Activated CD8-positive, alpha-beta memory T cell treated with anti-CD3 and anti-CD28 coated beads, Interleukin-2, amount 10 ng/mL, durations not matched to agents 7 days and 5 days (primary cell): Measurements from ENCODE around the gene TBATA. TPM values are rescaled to one million over a fixed set of nuclear protein-coding genes. Genes with fewer than 3 reads are reported as not detected.

Experiments
- ATAC-seq: fragments of 150-1000 bp; cut with Tn5 transposase; one replicate; pipeline ENCODE4 v1.10.0; 2021; ENCODE audit warnings: moderate library complexity
- CTCF ChIA-PET: fragments of 350-600 bp; sonication (Branson Sonifier 250); formaldehyde crosslinking; loops from one replicate; lab custom pipeline; 2021; ENCODE audit warnings: antibody characterized with exemption; lab: Charles Lee
- DNase-seq: peaks from one replicate; pipeline ENCODE4 v3.0.0-alpha.2; 2020
- H3K27ac Mint-ChIP-seq: one replicate; pipeline ENCODE4 v1.8.0; 2021; ENCODE audit warnings: mild to moderate bottlenecking, mixed read lengths
- H3K27me3 Mint-ChIP-seq: one replicate; pipeline ENCODE4 v1.8.0; 2021; ENCODE audit warnings: mixed read lengths
- H3K36me3 Mint-ChIP-seq: one replicate; pipeline ENCODE4 v1.8.0; 2021; ENCODE audit warnings: mild to moderate bottlenecking, mixed read lengths
- H3K4me1 Mint-ChIP-seq: one replicate; pipeline ENCODE4 v1.8.0; 2021; ENCODE audit warnings: mixed read lengths
- H3K4me3 Mint-ChIP-seq: one replicate; pipeline ENCODE4 v1.8.0; 2021; ENCODE audit warnings: mild to moderate bottlenecking, moderate library complexity, mixed read lengths
- H3K9me3 Mint-ChIP-seq: one replicate; pipeline ENCODE4 v1.8.0; 2022; ENCODE audit warnings: low read depth, mixed read lengths
- total RNA-seq, 2 experiments: library from RNA; stranded (reverse); gene quantifications; one replicate each; pipeline ENCODE4 v1.2.3, GENCODE V29; 2021

The TBATA gene
- total RNA-seq, 2 experiments from 2014 or later, result not detected

DNA sequence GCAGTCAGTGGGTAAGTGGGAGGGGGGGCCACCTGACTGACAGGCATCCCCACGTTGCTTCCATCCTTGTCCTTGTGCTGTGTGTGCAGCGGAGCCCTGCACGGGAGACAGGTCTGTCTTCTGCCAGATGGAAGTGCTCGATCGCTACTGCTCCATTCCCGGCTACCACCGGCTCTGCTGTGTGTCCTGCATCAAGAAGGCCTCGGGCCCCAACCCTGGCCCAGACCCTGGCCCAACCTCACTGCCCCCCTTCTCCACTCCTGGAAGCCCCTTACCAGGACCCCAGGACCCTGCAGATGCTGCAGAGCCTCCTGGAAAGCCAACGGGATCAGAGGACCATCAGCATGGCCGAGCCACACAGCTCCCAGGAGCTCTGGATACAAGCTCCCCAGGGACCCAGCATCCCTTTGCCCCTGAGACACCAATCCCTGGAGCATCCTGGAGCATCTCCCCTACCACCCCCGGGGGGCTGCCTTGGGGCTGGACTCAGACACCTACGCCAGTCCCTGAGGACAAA lies 24.8 kb downstream of the TBATA start:
- no peak for ATAC-seq
- CTCF ChIA-PET, result interaction anchor here (0.9 to 8.0 kb wide), 10 partner anchors 14 to 345 kb away, joined by 3 to 86 read pairs (median 6); partner anchors contain the start of gene SGPL1

DNA sequence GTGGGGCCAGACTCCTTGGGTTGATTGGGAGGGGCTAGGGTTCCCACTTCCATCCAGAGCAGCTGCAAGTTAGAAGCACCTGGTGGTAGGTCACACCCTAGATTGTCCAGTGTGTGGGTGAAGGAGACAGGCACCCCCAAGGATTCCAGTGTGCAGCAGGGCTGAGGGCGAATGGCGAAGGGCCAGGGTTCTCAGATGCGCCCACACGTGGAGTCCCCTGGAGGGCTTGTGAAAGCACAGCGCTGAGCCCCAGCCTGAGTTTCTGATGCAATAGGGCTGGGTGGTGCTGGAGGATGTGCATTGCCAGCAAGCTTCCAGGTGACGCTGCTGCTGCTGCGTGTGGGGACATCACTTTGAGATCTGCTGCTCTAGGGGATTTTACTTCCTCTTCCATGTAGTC lies 25.4 kb downstream of the TBATA start:
- Mint-ChIP-seq H3K36me3 (no peaks in the 10 kb centered on the region), H3K4me3 (no peak overlapping the region), H3K4me1 (peaks cover 13% of the 10 kb centered on the region), H3K9me3 (no peaks in the 10 kb centered on the region), H3K27me3 (peaks cover 5% of the 10 kb centered on the region), H3K27ac (no peak overlapping the region)
- ATAC-seq, result no peak
- DNase-seq, result no peak
- CTCF ChIA-PET, result interaction anchor here (1.0 to 8.0 kb wide), 18 partner anchors 12 to 344 kb away, joined by 3 to 86 read pairs (median 7); partner anchors contain the start of gene SGPL1

More for the DNA sequence above, 24.8 kb downstream of the TBATA start:
- Mint-ChIP-seq H3K4me3 (no peak overlapping the region), H3K27me3 (peaks cover 4% of the 10 kb centered on the region), H3K9me3 (peaks cover 2% of the 10 kb centered on the region), H3K36me3 (peaks cover 2% of the 10 kb centered on the region), H3K4me1 (peaks cover 13% of the 10 kb centered on the region), H3K27ac (no peak overlapping the region)
- no peak for DNase-seq

DNA sequence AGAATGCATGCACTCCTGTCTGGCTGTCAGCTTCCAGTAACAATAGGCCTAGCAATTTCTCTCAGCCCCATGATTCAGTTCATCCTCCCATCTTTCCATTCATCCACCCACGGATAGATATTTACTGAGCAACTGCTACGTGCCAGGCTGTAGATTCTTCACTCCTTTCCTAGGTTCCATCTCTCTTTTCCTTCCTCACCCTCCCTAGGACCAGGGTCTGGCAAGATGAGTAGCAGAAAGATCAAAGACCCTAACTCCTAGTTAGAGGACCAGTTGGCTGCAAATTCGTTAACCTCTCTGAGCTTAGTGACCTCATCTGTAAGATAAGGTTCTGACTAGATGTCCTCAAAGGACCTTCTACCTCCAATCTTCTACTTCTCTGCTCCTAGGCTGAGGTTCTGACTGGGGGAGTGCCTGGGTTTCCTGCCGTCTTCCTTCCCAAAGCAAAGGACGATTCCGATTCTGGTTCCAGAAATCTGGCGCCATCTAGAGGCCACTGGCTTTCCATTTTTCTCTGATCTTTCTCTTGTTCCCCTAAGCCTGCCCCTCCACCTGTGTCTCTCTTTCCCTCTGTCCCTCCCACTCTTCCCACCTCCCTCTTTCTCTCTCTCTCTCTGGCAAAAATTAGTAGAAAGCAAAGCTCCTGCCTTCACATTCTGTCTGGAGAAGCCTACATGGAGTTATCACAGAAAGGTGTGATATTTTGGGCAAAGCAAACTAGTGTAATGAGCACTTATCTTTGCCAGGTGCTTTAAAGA lies 26.2 kb downstream of the TBATA start:
- Mint-ChIP-seq H3K27ac (peak overlapping the region; percentile 41), H3K4me1 (peaks cover 13% of the 10 kb centered on the region), H3K27me3 (peaks cover 9% of the 10 kb centered on the region), H3K4me3 (no peak overlapping the region), H3K36me3 (no peaks in the 10 kb centered on the region), H3K9me3 (no peaks in the 10 kb centered on the region)
- peak; percentile 78 for DNase-seq
- ATAC-seq, result peak; percentile 77
- CTCF ChIA-PET, result interaction anchor here (0.6 to 8.0 kb wide), 36 partner anchors 9 to 562 kb away, joined by 3 to 86 read pairs (median 4); partner anchors contain the start of genes PRF1 and SGPL1

DNA sequence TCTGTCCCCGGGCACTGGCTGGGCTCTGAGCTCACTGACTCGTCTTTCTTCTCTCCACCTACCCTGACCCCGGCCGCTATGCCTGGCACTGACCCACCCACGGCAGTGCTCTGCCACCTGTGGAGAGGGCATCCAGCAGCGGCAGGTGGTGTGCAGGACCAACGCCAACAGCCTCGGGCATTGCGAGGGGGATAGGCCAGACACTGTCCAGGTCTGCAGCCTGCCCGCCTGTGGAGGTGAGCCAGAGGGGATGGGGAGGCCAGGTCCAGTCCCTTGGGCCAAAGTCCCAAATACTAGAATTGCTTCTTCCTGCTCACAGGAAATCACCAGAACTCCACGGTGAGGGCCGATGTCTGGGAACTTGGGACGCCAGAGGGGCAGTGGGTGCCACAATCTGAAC lies 27.3 kb downstream of the TBATA start:
- CTCF ChIA-PET, result interaction anchor here (1.2 to 8.0 kb wide), 12 partner anchors 10 to 326 kb away, joined by 3 to 86 read pairs (median 8); partner anchors contain the start of gene PRF1
- H3K9me3 Mint-ChIP-seq, result no peaks in the 10 kb centered on the region
- H3K36me3 Mint-ChIP-seq, result no peaks in the 10 kb centered on the region
- peaks cover 9% of the 10 kb centered on the region for H3K27me3 Mint-ChIP-seq
- H3K4me1 Mint-ChIP-seq, result peaks cover 12% of the 10 kb centered on the region
- no peak for DNase-seq
- ATAC-seq, result no peak
- no peak overlapping the region for H3K4me3 Mint-ChIP-seq
- H3K27ac Mint-ChIP-seq, result no peak overlapping the region

DNA sequence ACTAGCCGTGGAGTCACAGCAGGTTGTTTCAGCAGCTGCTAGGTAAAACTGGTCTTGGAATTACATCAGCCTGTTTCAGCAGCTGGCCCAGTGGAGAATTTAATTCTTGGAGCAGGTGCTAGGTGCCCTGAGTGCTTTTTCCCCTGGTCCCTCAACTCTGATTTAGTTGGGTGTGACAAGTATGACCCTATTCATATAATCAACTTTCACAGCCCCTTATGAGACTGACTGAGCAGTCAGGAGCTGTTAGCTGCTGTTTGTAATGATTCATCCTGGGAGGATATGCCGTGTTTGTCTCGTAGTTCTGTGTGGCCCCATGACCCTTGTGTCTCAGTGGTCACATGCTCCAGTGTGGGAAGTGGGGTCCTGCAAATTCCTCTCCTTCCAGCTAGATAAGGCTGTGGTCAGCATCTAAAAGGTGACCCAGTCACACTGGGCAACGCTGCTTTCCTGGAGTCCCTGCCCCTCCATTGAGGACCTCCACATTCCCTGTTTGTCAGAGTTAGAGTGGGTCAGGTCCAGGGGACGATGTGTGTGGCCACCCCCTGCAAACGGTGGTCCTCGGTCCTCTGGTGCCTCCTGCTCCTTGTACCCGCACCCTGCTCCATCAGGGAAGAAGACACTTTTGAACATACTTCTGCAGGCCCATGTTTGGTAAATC lies 28.3 kb downstream of the TBATA start:
- Mint-ChIP-seq H3K4me3 (no peak overlapping the region), H3K9me3 (no peaks in the 10 kb centered on the region), H3K4me1 (peaks cover 12% of the 10 kb centered on the region), H3K27ac (no peak overlapping the region), H3K36me3 (no peaks in the 10 kb centered on the region), H3K27me3 (peaks cover 9% of the 10 kb centered on the region)
- ATAC-seq, result no peak
- CTCF ChIA-PET, result interaction anchor here (1.2 to 8.0 kb wide), 3 partner anchors 25 to 205 kb away, joined by 3 to 86 read pairs (median 22); no protein-coding TSS in a partner anchor
- no peak for DNase-seq

DNA sequence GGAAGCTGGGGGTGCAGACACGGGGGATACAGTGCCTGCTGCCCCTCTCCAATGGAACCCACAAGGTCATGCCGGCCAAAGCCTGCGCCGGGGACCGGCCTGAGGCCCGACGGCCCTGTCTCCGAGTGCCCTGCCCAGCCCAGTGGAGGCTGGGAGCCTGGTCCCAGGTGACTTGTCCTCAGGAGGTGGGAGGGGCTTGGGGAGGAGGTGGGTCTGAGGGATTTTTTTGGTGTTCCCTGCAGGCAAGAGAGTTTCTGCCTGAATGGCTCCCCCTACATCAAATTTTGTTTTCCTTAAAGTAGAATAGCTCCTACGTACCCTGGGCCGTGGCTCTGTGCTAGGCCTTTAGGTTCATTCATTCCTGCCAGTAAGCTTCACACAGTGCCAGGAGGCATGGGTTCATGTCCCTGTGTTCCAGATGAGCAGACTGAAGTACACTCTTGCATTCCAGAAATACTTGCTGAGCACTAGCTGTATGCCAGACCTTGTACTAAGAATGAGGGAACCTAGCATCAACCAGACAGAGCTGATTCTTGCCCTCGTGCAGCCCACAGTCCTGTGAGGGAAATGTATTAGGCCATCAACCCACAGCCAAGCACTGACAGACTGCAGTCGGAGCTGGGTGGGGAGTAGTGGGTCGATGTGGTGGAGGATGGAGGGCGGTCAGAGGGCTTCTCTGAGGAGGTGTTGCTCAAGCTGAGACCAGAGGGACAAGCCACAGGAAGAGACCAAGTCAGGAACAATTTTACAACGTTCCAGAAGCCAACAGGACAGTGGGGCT lies 31.1 kb downstream of the TBATA start:
- Mint-ChIP-seq H3K4me3 (no peak overlapping the region), H3K27ac (no peak overlapping the region)

DNA sequence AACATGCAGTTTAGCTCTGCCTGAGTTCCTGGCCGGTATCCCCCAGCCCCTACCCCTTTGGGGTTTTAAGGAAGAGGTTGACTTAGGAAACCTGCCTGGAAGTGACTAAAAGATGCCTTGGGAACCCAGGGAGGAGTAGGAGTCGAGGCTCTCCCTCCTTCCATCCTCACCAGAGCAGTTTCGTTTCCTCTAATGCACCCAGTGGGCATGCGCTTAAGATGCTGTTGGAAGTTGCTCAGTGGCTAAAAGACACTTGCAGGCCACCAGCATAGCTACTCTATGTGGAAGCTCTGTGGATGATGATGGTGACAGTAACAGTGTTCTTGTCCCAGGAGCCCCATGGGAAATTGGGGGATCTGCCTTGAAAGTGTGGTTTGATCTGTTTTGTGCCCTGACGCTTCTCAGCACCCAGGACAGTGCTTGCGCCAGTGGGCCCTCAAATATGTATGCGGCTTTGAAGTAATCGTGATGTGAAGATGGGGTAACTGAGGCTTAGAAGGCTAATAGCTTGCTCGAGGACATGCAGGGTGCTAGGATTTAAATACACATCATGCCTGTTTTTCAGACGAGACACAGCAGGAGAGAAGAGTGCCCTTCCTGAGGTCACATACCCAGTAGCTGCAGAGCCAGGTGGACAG lies 32.0 kb downstream of the TBATA start:
- peaks cover 5% of the 10 kb centered on the region for H3K27me3 Mint-ChIP-seq
- DNase-seq, result no peak
- no peaks in the 10 kb centered on the region for H3K9me3 Mint-ChIP-seq
- CTCF ChIA-PET, result interaction anchor here (2.0 to 4.3 kb wide), 3 partner anchors 14 to 194 kb away, joined by 6 to 22 read pairs (median 9); no protein-coding TSS in a partner anchor
- H3K4me3 Mint-ChIP-seq, result no peak overlapping the region
- H3K4me1 Mint-ChIP-seq, result no peaks in the 10 kb centered on the region
- H3K27ac Mint-ChIP-seq, result no peak overlapping the region
- no peaks in the 10 kb centered on the region for H3K36me3 Mint-ChIP-seq
- no peak for ATAC-seq

More for the DNA sequence above, 31.1 kb downstream of the TBATA start:
- Mint-ChIP-seq H3K27me3 (peaks cover 5% of the 10 kb centered on the region), H3K36me3 (no peaks in the 10 kb centered on the region), H3K4me1 (peaks cover 5% of the 10 kb centered on the region), H3K9me3 (no peaks in the 10 kb centered on the region)
- no peak for DNase-seq
- ATAC-seq, result no peak
- CTCF ChIA-PET, result interaction anchor here (1.0 to 8.0 kb wide), 5 partner anchors 12 to 203 kb away, joined by 3 to 86 read pairs (median 9); no protein-coding TSS in a partner anchor

DNA sequence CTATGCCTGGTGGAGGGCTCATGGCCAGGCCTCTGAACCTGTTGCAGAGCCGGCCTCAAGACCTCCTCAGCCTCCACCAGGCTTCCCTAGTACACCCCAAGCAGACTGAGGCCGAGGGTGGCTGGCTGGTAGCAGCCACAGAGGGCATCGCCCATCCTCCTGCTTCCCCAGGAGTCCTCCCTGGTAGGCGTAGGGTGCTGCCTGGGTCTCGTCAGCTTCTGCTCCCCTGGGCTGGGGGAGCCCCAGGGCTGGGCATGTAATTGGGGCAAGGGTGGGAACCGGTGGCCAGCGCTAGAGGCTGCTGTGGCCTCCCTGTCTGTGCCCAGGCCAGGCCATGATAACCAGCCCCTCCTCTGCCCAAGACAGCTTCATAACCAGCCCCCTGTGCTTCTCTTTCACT lies 32.6 kb downstream of the TBATA start:
- DNase-seq (no peak), ATAC-seq (no peak)
- Mint-ChIP-seq H3K27ac (no peak overlapping the region), H3K4me3 (no peak overlapping the region), H3K4me1 (no peaks in the 10 kb centered on the region), H3K36me3 (no peaks in the 10 kb centered on the region), H3K27me3 (peaks cover 5% of the 10 kb centered on the region), H3K9me3 (no peaks in the 10 kb centered on the region)
- CTCF ChIA-PET, result interaction anchor here (0.9 to 2.1 kb wide), 3 partner anchors 14 to 291 kb away, joined by 3 to 9 read pairs (median 6); no protein-coding TSS in a partner anchor

DNA sequence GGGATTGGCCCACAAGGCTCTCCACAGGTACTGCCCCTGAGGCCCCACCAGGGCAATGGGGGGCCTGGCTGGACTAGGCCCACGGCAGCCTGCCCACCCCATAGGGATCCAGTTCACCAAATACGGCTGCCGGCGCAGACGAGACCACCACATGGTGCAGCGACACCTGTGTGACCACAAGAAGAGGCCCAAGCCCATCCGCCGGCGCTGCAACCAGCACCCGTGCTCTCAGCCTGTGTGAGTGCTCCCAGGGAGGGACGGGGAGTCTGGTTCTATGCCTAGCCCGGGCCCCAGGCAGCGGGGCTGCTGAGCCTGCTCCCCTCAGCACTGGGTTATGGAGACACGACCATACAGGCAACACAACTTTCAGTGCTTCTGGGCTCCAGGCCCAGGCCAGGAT lies 33.2 kb downstream of the TBATA start:
- H3K4me1 Mint-ChIP-seq, result no peaks in the 10 kb centered on the region
- CTCF ChIA-PET, result interaction anchor here (0.9 to 2.5 kb wide), 2 partner anchors 193 to 291 kb away, joined by 3 to 8 read pairs; no protein-coding TSS in a partner anchor
- no peak overlapping the region for H3K27ac Mint-ChIP-seq
- ATAC-seq (no peak), DNase-seq (no peak)
- H3K9me3 Mint-ChIP-seq, result no peaks in the 10 kb centered on the region
- no peak overlapping the region for H3K4me3 Mint-ChIP-seq
- no peaks in the 10 kb centered on the region for H3K36me3 Mint-ChIP-seq
- peaks cover 5% of the 10 kb centered on the region for H3K27me3 Mint-ChIP-seq

DNA sequence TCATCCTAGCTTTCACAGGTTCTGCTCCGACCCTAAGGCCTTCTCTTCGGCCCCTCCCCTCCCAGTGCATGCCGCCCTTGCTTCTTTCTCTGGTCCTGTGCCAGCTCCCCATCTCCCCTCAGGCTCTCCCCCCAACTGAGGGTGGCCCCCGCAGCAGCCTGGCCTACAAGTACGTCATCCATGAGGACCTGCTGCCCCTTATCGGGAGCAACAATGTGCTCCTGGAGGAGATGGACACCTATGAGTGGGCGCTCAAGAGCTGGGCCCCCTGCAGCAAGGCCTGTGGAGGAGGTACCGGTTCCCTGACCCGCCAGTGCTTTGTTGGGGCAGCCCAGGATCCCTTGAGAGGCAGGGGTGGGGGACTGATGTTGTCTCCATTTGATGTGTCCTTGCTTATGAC lies 33.8 kb downstream of the TBATA start:
- no peak for ATAC-seq
- Mint-ChIP-seq H3K9me3 (no peaks in the 10 kb centered on the region), H3K27ac (no peak overlapping the region), H3K27me3 (peaks cover 5% of the 10 kb centered on the region), H3K4me3 (no peak overlapping the region), H3K4me1 (no peaks in the 10 kb centered on the region), H3K36me3 (no peaks in the 10 kb centered on the region)
- CTCF ChIA-PET, result interaction anchor here (1.8 to 2.5 kb wide), 2 partner anchors 192 to 202 kb away, joined by 7 to 8 read pairs; no protein-coding TSS in a partner anchor
- DNase-seq, result no peak

DNA sequence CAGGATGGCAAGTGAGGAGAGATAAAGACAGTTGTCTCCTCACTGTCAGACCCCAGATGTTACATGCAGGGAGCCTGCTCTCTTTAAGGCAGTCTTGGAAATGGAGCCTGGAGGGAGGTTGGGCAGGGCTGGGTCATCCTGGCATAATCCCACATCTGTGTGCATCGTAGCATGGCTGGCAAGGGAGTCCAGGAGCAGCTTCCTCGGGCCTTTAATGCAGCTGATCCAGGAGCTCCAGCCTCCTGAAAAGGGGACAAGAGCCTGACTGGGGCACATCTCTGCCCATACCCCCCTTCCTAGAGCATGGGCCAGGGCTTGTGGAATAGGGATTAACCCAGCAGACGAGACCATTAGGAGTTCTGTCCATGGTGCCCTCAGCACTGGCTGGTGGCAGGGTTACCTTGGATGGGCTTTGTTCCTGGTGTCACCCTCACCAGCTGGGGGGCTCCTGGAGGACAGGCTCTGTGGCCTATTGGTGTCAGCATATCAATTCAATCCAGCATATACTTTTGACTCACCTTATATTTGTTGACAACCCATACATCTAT lies 34.9 kb downstream of the TBATA start:
- no peaks in the 10 kb centered on the region for H3K9me3 Mint-ChIP-seq
- H3K4me3 Mint-ChIP-seq, result no peak overlapping the region
- ATAC-seq (no peak), DNase-seq (no peak)
- peaks cover 5% of the 10 kb centered on the region for H3K27me3 Mint-ChIP-seq
- no peaks in the 10 kb centered on the region for H3K36me3 Mint-ChIP-seq
- CTCF ChIA-PET, result interaction anchor here (0.7 to 2.5 kb wide), 3 partner anchors 191 to 204 kb away, joined by 3 to 8 read pairs (median 7); no protein-coding TSS in a partner anchor
- H3K27ac Mint-ChIP-seq, result no peak overlapping the region
- H3K4me1 Mint-ChIP-seq, result no peaks in the 10 kb centered on the region

DNA sequence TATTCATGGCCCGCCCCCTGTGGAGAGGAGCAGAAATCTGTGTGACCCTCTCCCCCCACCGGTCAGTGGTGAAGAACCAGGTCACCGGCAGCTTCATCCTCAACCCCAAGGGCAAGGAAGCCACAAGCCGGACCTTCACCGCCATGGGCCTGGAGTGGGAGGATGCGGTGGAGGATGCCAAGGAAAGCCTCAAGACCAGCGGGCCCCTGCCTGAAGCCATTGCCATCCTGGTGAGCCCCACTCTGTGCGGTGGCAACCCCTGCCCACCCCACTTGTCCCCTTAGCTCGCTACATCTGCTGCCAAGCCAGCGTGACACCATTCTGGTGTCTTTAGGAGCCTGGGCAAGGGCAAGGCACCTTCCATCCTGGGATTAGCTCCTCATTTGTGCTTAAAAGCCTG lies 35.4 kb downstream of the TBATA start:
- H3K4me1 Mint-ChIP-seq, result no peaks in the 10 kb centered on the region
- no peaks in the 10 kb centered on the region for H3K36me3 Mint-ChIP-seq
- no peak overlapping the region for H3K4me3 Mint-ChIP-seq
- CTCF ChIA-PET, result interaction anchor here (1.8 to 2.5 kb wide), 2 partner anchors 191 to 201 kb away, joined by 7 to 8 read pairs; no protein-coding TSS in a partner anchor
- DNase-seq (no peak), ATAC-seq (no peak)
- no peak overlapping the region for H3K27ac Mint-ChIP-seq
- no peaks in the 10 kb centered on the region for H3K9me3 Mint-ChIP-seq
- H3K27me3 Mint-ChIP-seq, result peaks cover 4% of the 10 kb centered on the region
